ENCODE data around the gene GNAI3. TPM values are rescaled to one million over a fixed set of nuclear protein-coding genes. Genes with fewer than 3 reads are reported as not detected.

The GNAI3 gene
- total and polyA plus RNA-seq, 2 of the 13 experiments (the other 11 are each of a cell fraction or from before 2014, with no cell fraction given): 4.3 to 9.0 TPM

GRCh38 chr1:109543988-109544735, 4.3 kb upstream of the GNAI3 start:
- peak overlapping the region; percentile 12; the same call in 1 of the 2 replicates for H3K9ac ChIP-seq (ENCODE audit: insufficient read depth, low read depth, low read length)
- H3K27me3 ChIP-seq (ENCODE audit: control insufficient read depth in 1 of 2, insufficient read depth in 2 of 2, low read length in 2 of 2): peaks cover 7 to 9% of the 10 kb centered on the region in 2 experiments; a peak in 2 of 5 replicates
- WGBS (ENCODE audit: low lambda C conversion rate): 21% methylated on average over 7 of the region's 14 CpGs
- H3K4me1 ChIP-seq (ENCODE audit: insufficient read depth, low read length): peaks cover 47% of the 10 kb centered on the region
- H3K79me2 ChIP-seq (ENCODE audit: insufficient read depth, low read length): peaks cover 23% of the 10 kb centered on the region
- no peaks in the 10 kb centered on the region for H3K9me3 ChIP-seq (ENCODE audit: low read length)
- ATAC-seq: peak; percentile 30
- no peak overlapping the region for H2AFZ ChIP-seq (ENCODE audit: low read length)
- CTCF ChIA-PET (ENCODE audit: low intra/inter-chr PET ratio, low total read pairs): interaction anchor here (0.8 kb wide), 1 partner anchor 12 kb away, joined by 3 read pairs; no protein-coding TSS in a partner anchor
- in situ Hi-C loops (cut with HindIII; ENCODE audit: extremely low pct_ligation_motif_present, low pct_unique_long_range_greater_than_20kb) (loop anchor here (10.0 kb wide), 1 partner anchor 171 kb away; the partner anchor contains the start of gene GSTM5), intact Hi-C loops (cut with micrococcal nuclease; ENCODE audit: unreplicated experiment) (loop anchor here (2.0 to 10.0 kb wide), 2 partner anchors 95 to 441 kb away; partner anchors contain the start of gene AHCYL1)
- BruUV-seq (replicated peaks): no TSS peak
- H3K4me3 ChIP-seq (replicated peaks in 1 of 3; ENCODE audit: insufficient read depth in 1 of 3, low read depth in 2 of 3, low read length in 3 of 3): peak overlapping the region in 1 of 3 experiments; percentile 51; a peak in 2 of 6 replicates
- DNase-seq (ENCODE audit: low spot score): no peak
- POLR2A ChIA-PET: interaction anchor here (0.9 to 1.4 kb wide), 2 partner anchors 86 to 96 kb away, joined by 3 to 4 read pairs; no protein-coding TSS in a partner anchor
- 0 out of 2 replicates have a peak, but pooled peaks cover 2% of the 10 kb centered on the region for H4K20me1 ChIP-seq (ENCODE audit: insufficient read depth, low read length)
- H3K36me3 ChIP-seq (replicated peaks in 1 of 2; ENCODE audit: control insufficient read depth in 1 of 2, insufficient read depth in 2 of 2, low read length in 2 of 2): no peaks in the 10 kb centered on the region
- H3K4me2 ChIP-seq (ENCODE audit: low read depth, low read length): peak overlapping the region; percentile 66
- FAIRE-seq: peak; percentile 79
- no peak overlapping the region for H3K27ac ChIP-seq (ENCODE audit: extremely low read length, insufficient read depth, low read length)
- TF ChIP-seq CEBPB (IDR thresholded peaks at IDR 0.05; ENCODE audit: borderline replicate concordance, low read depth, low read length) (no peak), TBL1XR1 (IDR thresholded peaks at IDR 0.05; ENCODE audit: borderline replicate concordance, low read length, partially characterized antibody) (peak; percentile 72), ZBTB7A (CRISPR knock-in tag; IDR thresholded peaks at IDR 0.05) (no peak), PCBP2 (optimal IDR thresholded peaks at IDR 0.05; ENCODE audit: low read depth, low read length, poor library complexity, severe bottlenecking) (no peak), SALL1 (CRISPR knock-in tag; IDR thresholded peaks at IDR 0.05) (peak; percentile 41; the same call in 1 of the 2 replicates), ATF4 (CRISPR knock-in tag; IDR thresholded peaks at IDR 0.05) (no peak), BCLAF1 (IDR thresholded peaks at IDR 0.05) (no peak), MTF1 (CRISPR knock-in tag; IDR thresholded peaks at IDR 0.05) (peak; percentile 92), HDAC6 (IDR thresholded peaks at IDR 0.05; ENCODE audit: low read depth, low read length) (no peak), SIX1 (CRISPR knock-in tag; IDR thresholded peaks at IDR 0.05; ENCODE audit: borderline replicate concordance) (no peak), BCL6 (CRISPR knock-in tag; IDR thresholded peaks at IDR 0.05) (peak; percentile 50; the same call in 1 of the 2 replicates), CBX2 (IDR thresholded peaks at IDR 0.05; ENCODE audit: low read depth, low read length) (no peak), CBX2 (CRISPR knock-in tag; IDR thresholded peaks at IDR 0.05; ENCODE audit: low read depth) (no peak), ZNF292 (CRISPR knock-in tag; IDR thresholded peaks at IDR 0.05; ENCODE audit: borderline replicate concordance, low read depth) (peak; percentile 52; the same call in 1 of the 2 replicates), ZNF543 (CRISPR knock-in tag; IDR thresholded peaks at IDR 0.05) (no peak), ZBTB20 (CRISPR knock-in tag; IDR thresholded peaks at IDR 0.05; ENCODE audit: borderline replicate concordance, low read depth) (0 out of 2 replicates have a peak, but pooled peaks have one; percentile 13), PATZ1 (CRISPR knock-in tag; IDR thresholded peaks at IDR 0.05) (no peak)
